ENCODE measurements around the gene PTPN1. TPM values are rescaled to one million over a fixed set of nuclear protein-coding genes. Genes with fewer than 3 reads are reported as not detected.

The PTPN1 gene
- total and polyA plus RNA-seq, 10 of the 15 experiments (the other 5 are each of a cell fraction or from before 2014, with no cell fraction given): 15.9 to 74.7 (median 43.9) TPM

GRCh38 chr20:50546729-50547314 is 36.6 kb downstream of the PTPN1 start:
- ATAC-seq (peak; percentile 77), FAIRE-seq (peak; percentile 47), DNase-seq (ENCODE audit: low read depth, low spot score) (no peak)
- BruUV-seq (replicated peaks): no TSS peak
- H3K4me2 ChIP-seq (ENCODE audit: control insufficient read depth, insufficient read depth): peak overlapping the region; percentile 93
- peak overlapping the region; percentile 58 for H3K4me3 ChIP-seq
- H3K9me3 ChIP-seq (replicated peaks; ENCODE audit: control insufficient read depth, insufficient read depth, low read length): no peaks in the 10 kb centered on the region
- ChIA-PET POLR2A (interaction anchor here (0.8 to 3.2 kb wide), 7 partner anchors 9 to 68 kb away, joined by 3 to 21 read pairs (median 8); partner anchors contain the start of gene PTPN1), RAD21 (ENCODE audit: unreplicated experiment) (interaction anchor here (1.0 to 12.3 kb wide), 7 partner anchors 9 to 42 kb away, joined by 3 to 167 read pairs (median 4); partner anchors contain the start of gene PTPN1), SMC1A (ENCODE audit: uncharacterized antibody, unreplicated experiment) (interaction anchor here (73.1 to 95.1 kb wide), 2 partner anchors 1 to 38 kb away, joined by 2799 read pairs; partner anchors contain the start of gene PTPN1), CTCF (interaction anchor here (0.6 to 3.0 kb wide), 9 partner anchors 11 to 355 kb away, joined by 3 to 12 read pairs (median 5); no protein-coding TSS in a partner anchor)
- H3K27ac ChIP-seq (ENCODE audit: control insufficient read depth, insufficient read depth): peak overlapping the region; percentile 17
- peaks cover 4 to 5% of the 10 kb centered on the region in 2 experiments; a peak in 3 of 4 replicates for H3K36me3 ChIP-seq (ENCODE audit: control insufficient read depth in 2 of 2, insufficient read depth in 2 of 2, low read length in 1 of 2)
- WGBS (ENCODE audit: insufficient coverage, insufficient replicate concordance, low lambda C conversion rate, missing lambda C conversion rate): 0% methylated on average over 5 of the region's 5 CpGs
- intact Hi-C loops (cut with micrococcal nuclease; ENCODE audit: unreplicated experiment): no loop called here
- H3K4me1 ChIP-seq (ENCODE audit: control insufficient read depth, insufficient read depth, low read length): peaks cover 66% of the 10 kb centered on the region
- peaks cover 88% of the 10 kb centered on the region for H3K79me2 ChIP-seq (ENCODE audit: control insufficient read depth, insufficient read depth, low read length)
- H3K9ac ChIP-seq (ENCODE audit: control insufficient read depth, insufficient read depth, low read length): peak overlapping the region; percentile 19; the same call in 1 of the 2 replicates
- in situ Hi-C loops (cut with MboI): no loop called here
- H2AFZ ChIP-seq (ENCODE audit: control insufficient read depth, low read depth, low read length): no peak overlapping the region
- no peaks in the 10 kb centered on the region for H3K27me3 ChIP-seq (replicated peaks in 1 of 2; ENCODE audit: control insufficient read depth in 2 of 2, insufficient read depth in 2 of 2, low read length in 1 of 2)
- H4K20me1 ChIP-seq (ENCODE audit: control insufficient read depth, insufficient read depth): no peaks in the 10 kb centered on the region; the same call in 1 of the 2 replicates
- TF ChIP-seq POU2F2 (IDR thresholded peaks at IDR 0.05; ENCODE audit: borderline replicate concordance, low read depth, low read length): no peak
- TF ChIP-seq MAX (IDR thresholded peaks at IDR 0.05; ENCODE audit: low read depth, low read length): no peak
- no peak for TF ChIP-seq JUND (IDR thresholded peaks at IDR 0.05; ENCODE audit: low read depth, low read length)
- TF ChIP-seq BCL3 (IDR thresholded peaks at IDR 0.05; ENCODE audit: borderline replicate concordance, insufficient read depth, low read depth, low read length, poor library complexity, severe bottlenecking): no peak
- TF ChIP-seq SIN3A (IDR thresholded peaks at IDR 0.05; ENCODE audit: low read depth, low read length): no peak
- no peak for TF ChIP-seq SIX5 (IDR thresholded peaks at IDR 0.05; ENCODE audit: low read depth, low read length, severe bottlenecking)
- TF ChIP-seq, protein P1, sequence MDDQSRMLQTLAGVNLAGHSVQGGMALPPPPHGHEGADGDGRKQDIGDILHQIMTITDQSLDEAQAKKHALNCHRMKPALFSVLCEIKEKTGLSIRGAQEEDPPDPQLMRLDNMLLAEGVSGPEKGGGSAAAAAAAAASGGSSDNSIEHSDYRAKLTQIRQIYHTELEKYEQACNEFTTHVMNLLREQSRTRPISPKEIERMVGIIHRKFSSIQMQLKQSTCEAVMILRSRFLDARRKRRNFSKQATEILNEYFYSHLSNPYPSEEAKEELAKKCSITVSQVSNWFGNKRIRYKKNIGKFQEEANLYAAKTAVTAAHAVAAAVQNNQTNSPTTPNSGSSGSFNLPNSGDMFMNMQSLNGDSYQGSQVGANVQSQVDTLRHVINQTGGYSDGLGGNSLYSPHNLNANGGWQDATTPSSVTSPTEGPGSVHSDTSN (IDR thresholded peaks at IDR 0.05; ENCODE audit: insufficient replicate concordance, low read depth, low read length): no peak
- TF ChIP-seq, protein P2, sequence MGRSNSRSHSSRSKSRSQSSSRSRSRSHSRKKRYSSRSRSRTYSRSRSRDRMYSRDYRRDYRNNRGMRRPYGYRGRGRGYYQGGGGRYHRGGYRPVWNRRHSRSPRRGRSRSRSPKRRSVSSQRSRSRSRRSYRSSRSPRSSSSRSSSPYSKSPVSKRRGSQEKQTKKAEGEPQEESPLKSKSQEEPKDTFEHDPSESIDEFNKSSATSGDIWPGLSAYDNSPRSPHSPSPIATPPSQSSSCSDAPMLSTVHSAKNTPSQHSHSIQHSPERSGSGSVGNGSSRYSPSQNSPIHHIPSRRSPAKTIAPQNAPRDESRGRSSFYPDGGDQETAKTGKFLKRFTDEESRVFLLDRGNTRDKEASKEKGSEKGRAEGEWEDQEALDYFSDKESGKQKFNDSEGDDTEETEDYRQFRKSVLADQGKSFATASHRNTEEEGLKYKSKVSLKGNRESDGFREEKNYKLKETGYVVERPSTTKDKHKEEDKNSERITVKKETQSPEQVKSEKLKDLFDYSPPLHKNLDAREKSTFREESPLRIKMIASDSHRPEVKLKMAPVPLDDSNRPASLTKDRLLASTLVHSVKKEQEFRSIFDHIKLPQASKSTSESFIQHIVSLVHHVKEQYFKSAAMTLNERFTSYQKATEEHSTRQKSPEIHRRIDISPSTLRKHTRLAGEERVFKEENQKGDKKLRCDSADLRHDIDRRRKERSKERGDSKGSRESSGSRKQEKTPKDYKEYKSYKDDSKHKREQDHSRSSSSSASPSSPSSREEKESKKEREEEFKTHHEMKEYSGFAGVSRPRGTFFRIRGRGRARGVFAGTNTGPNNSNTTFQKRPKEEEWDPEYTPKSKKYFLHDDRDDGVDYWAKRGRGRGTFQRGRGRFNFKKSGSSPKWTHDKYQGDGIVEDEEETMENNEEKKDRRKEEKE (IDR thresholded peaks at IDR 0.05): no peak
- no peak for TF ChIP-seq USF2 (IDR thresholded peaks at IDR 0.05; ENCODE audit: borderline replicate concordance, low read depth, low read length)
- no peak for TF ChIP-seq PAX5 (IDR thresholded peaks at IDR 0.05; ENCODE audit: borderline replicate concordance, low read depth, low read length)
- 0 out of 2 replicates have a peak, but pooled peaks have one; percentile 11 for TF ChIP-seq BCL11A (IDR thresholded peaks at IDR 0.05; ENCODE audit: low read depth, low read length)
- TF ChIP-seq CHD1 (IDR thresholded peaks at IDR 0.05; ENCODE audit: low read depth, low read length): no peak
- no peak for TF ChIP-seq MYC (IDR thresholded peaks at IDR 0.05; ENCODE audit: insufficient read depth, insufficient read length, insufficient replicate concordance, low read length, severe bottlenecking)
- peak in 1 of 2 experiments; percentile 23; a peak in 1 of 4 replicates for TF ChIP-seq EP300 (IDR thresholded peaks at IDR 0.05; ENCODE audit: borderline replicate concordance in 1 of 2, control insufficient read depth in 1 of 2, low read depth in 2 of 2, low read length in 2 of 2)
- no peak for TF ChIP-seq HDGF (IDR thresholded peaks at IDR 0.05)

Data from GM12878 (cell line).